Measurements from ENCODE around the gene HSP90AA1.

DNA sequence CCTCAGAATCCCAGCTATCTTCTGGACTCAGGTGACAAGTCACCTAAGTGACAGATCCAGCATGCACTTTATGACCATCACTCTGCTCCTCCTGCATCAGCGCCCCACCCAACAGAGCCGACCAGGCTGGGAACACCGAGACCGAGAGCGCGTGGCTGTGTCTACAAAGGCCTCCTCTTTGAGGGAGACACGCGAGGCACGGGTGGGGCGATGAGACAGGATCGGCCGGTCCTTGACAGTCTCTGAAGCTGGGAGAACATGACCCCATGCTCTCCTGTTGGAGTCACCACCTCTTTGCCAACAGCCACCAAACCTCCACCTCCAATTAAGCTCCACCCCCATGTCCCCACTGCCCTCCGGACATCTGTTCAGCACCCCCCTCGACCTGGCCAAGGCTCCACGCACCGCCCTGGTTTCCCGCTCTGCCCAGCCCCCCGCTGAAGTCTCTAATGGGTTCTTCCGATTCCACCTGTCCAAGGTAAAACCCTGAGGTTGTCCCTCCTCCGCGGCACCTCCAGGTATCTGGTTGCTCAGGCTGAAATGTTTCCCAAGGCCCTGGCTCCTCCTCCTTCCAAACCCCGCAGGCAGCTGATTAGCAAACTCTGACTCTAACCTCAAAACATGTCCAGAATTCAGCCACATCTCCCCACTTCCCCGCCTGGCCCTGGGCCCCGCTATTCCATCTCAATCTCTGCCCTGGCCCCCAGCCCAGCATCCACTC is 31.5 kb downstream of the HSP90AA1 start:
- no peak for TF ChIP-seq CTCF (IDR thresholded peaks at IDR 0.05)
- no peak for TF ChIP-seq POLR2A (IDR thresholded peaks at IDR 0.05)

Measured in esophagus squamous epithelium (tissue), 4 donors.